Astrocyte (in vitro differentiated cells and primary cell): ENCODE results near the gene SFMBT2.

Source experiments
- CTCF ChIP-seq: IDR thresholded peaks from 2 replicates; pipeline ENCODE4 v1.5.1; 2011; ENCODE audit warnings: low read depth, mild to moderate bottlenecking, inconsistent platforms, low read length, moderate library complexity; ENCODE audit not compliant: insufficient read depth
- EZH2 ChIP-seq: IDR thresholded peaks from 2 replicates; pipeline ENCODE4 v1.6.1; 2012; ENCODE audit warnings: mild to moderate bottlenecking, low read length, inconsistent platforms; ENCODE audit not compliant: insufficient read depth

GRCh38 chr10:7255517-7255916 lies 155.3 kb downstream of the SFMBT2 start:
- TF ChIP-seq CTCF (no peak), EZH2 (no peak)
